Adrenal gland (tissue), 12 donors: ENCODE results near the gene DLGAP3. TPM values are rescaled to one million over a fixed set of nuclear protein-coding genes. Genes with fewer than 3 reads are reported as not detected.

ENCODE experiments used
- DNase-seq, 7 donors: peaks; one replicate each; pipeline ENCODE4 v3.0.0-alpha.2; 2019 to 2020
- H3K27ac ChIP-seq, 5 donors: fragments of 200-600 bp; sonication (generic) in 4 of 5; 1 replicate in 3 of 5; 2 replicates in 2 of 5; pipeline versions ENCODE4 v1.5.1 to v1.8.0; 2016 to 2020; ENCODE audit warnings: mild to moderate bottlenecking in 1 of 5
- H3K27me3 ChIP-seq: fragments of 200-600 bp; 2 replicates; pipeline ENCODE4 v1.8.0; 2021
- H3K36me3 ChIP-seq, 2 donors: fragments of 200-600 bp; replicated peaks in 1 of 2; 1 replicate in 1 of 2; 2 replicates in 1 of 2; pipeline versions ENCODE4 v1.5.1 to v1.8.0; 2018 to 2022
- H3K4me1 ChIP-seq, 2 donors: fragments of 200-600 bp; replicated peaks in 1 of 2; 1 replicate in 1 of 2; 2 replicates in 1 of 2; pipeline versions ENCODE4 v1.5.1 to v1.8.0; 2018 to 2021
- H3K4me3 ChIP-seq, 4 donors: fragments of 200-600 bp; sonication (generic) in 3 of 4; one replicate each; pipeline ENCODE4 v1.5.1; 2016 to 2018
- H3K9me3 ChIP-seq, 3 donors: fragments of 200-600 bp; sonication (generic) in 1 of 3; replicated peaks in 1 of 3; 1 replicate in 2 of 3; 2 replicates in 1 of 3; pipeline versions ENCODE4 v1.5.1 to v1.8.0; 2016 to 2021
- CTCF ChIP-seq, 6 experiments: fragments of 450-650 bp in 4 of 6; fragments of 200-600 bp in 2 of 6; sonication (generic) in 1 of 6; IDR thresholded peaks; 1 replicate in 5 of 6; 2 replicates in 1 of 6; pipeline versions ENCODE4 v1.5.1 to v1.8.0; 2016 to 2021; ENCODE audit warnings: antibody characterized with exemption in 6 of 6, mild to moderate bottlenecking in 2 of 6, moderate library complexity in 1 of 6
- POLR2A ChIP-seq, 2 donors: fragments of 450-650 bp; IDR thresholded peaks; one replicate each; pipeline ENCODE4 v1.6.1; 2017; ENCODE audit warnings: antibody characterized with exemption in 2 of 2, mild to moderate bottlenecking in 2 of 2, moderate library complexity in 1 of 2
- WGBS, 4 donors: extraction: QIAGEN DNeasy Blood & Tissue Kit in 2 of 4; methylation state at CpG; one replicate each; pipeline versions ENCODE4 v1.1.5 to v1.1.7; 2013 to 2017; 5-methylcytosine and 5-hydroxymethylcytosine counted together
- intact Hi-C, 2 donors: fragments of 100-400 bp; cut with DNase I; formaldehyde crosslinking; loops; one replicate each; pipeline versions ENCODE4 v1.14.1 to v1.15.0; 2022 to 2023
- polyA plus RNA-seq, 3 donors: library from polyadenylated mRNA; stranded (reverse); fragments of 200-250 nt in 2 of 3; fragments of 350-450 nt in 1 of 3; fragmentation: Illumina TruSeq in 1 of 3; extraction: RNeasy Lipid Tissue Mini Kit (QIAGEN cat#74804) in 1 of 3; gene quantifications; one replicate each; pipeline ENCODE4 v1.2.3, GENCODE V29; 2013 to 2014
- total RNA-seq, 9 donors: library from RNA; depleted of rRNA in 4 of 9; stranded (reverse); fragments of >200 nt in 4 of 9; fragments of 120-200 nt in 1 of 9; fragmentation: NEBNext Ultra II Directional in 1 of 9; extraction: Animal tissue kit (Norgen Biotek cat#: 25700) in 1 of 9; gene quantifications; one replicate each; pipeline versions ENCODE4 v1.1.0 to v1.2.4, GENCODE V29; 2013 to 2023
- donor health status: healthy with polysubstance abuse.
- donor health status: Bipolar disorder and iron deficiency.
- donor health status: DM: yes; HTN: yes; CAD: no.
- donor health status: DM: no; HTN: no; CAD: no.
- donor health status: DM: no; HTN: no; CAD: no.
- donor health status: DM: yes; HTN: yes; CAD: no.

Gene DLGAP3
- total and polyA plus RNA-seq, 12 donors = 0.13 to 1.6 (median 0.47) TPM

- Histone ChIP-seq H3K27ac (peak overlapping the region in 1 of 5 donors; percentile 59), H3K27me3 (no peaks in the 10 kb centered on the region), H3K9me3 (no peaks in the 10 kb centered on the region), H3K4me1 (peaks cover under 1 to 43% of the 10 kb centered on the region in 2 donors), H3K4me3 (no peak overlapping the region), H3K36me3 (no peaks in the 10 kb centered on the region)
- 45 to 59% (median 57%) methylated on average over 3 of the region's 3 CpGs for WGBS, 4 donors
- intact Hi-C loops = no loop called here
- no peak for TF ChIP-seq POLR2A (IDR thresholded peaks at IDR 0.05)
- TF ChIP-seq CTCF (IDR thresholded peaks at IDR 0.05) = no peak
- DNase-seq = peak in 1 of 7 donors; percentile 30
These were observed 87.4 kb downstream of the DLGAP3 start for GRCh38 chr1:34842073-34842472.

- DNase-seq = peak in 2 of 7 donors; percentile 14 to 27
- Histone ChIP-seq H3K36me3 (no peaks in the 10 kb centered on the region), H3K27me3 (no peaks in the 10 kb centered on the region), H3K27ac (no peak overlapping the region), H3K9me3 (no peaks in the 10 kb centered on the region), H3K4me1 (peaks cover 0 to 36% of the 10 kb centered on the region in 2 donors), H3K4me3 (no peak overlapping the region)
- 71 to 100% (median 90%) methylated on average over 1 to 3 of the region's 3 CpGs for WGBS, 4 donors
- TF ChIP-seq CTCF (IDR thresholded peaks at IDR 0.05) = no peak
- no peak for TF ChIP-seq POLR2A (IDR thresholded peaks at IDR 0.05)
- intact Hi-C loops = no loop called here
These were observed 89.0 kb downstream of the DLGAP3 start for GRCh38 chr1:34840426-34840825.

- peak in 2 of 7 donors; percentile 12 to 44 for DNase-seq
- no peaks in the 10 kb centered on the region for H3K36me3 ChIP-seq
- intact Hi-C loops = no loop called here
- no peaks in the 10 kb centered on the region for H3K27me3 ChIP-seq
- H3K4me1 ChIP-seq = peaks cover 0 to 29% of the 10 kb centered on the region in 2 donors
- 73 to 86% (median 77%) methylated on average over 14 of the region's 14 CpGs for WGBS, 4 donors
- no peak for TF ChIP-seq POLR2A (IDR thresholded peaks at IDR 0.05)
- no peak for TF ChIP-seq CTCF (IDR thresholded peaks at IDR 0.05)
- no peak overlapping the region for H3K4me3 ChIP-seq
- H3K9me3 ChIP-seq = no peaks in the 10 kb centered on the region
- no peak overlapping the region for H3K27ac ChIP-seq
These were observed 89.7 kb downstream of the DLGAP3 start for GRCh38 chr1:34839526-34840305.

- 72 to 95% (median 80%) methylated on average over 1 of the region's 1 CpG for WGBS, 4 donors
- intact Hi-C loops = no loop called here
- TF ChIP-seq CTCF (IDR thresholded peaks at IDR 0.05) (no peak), POLR2A (IDR thresholded peaks at IDR 0.05) (no peak)
- no peak for DNase-seq
- Histone ChIP-seq H3K27me3 (no peaks in the 10 kb centered on the region), H3K9me3 (no peaks in the 10 kb centered on the region), H3K4me1 (peaks cover 0 to 10% of the 10 kb centered on the region in 2 donors), H3K36me3 (no peaks in the 10 kb centered on the region), H3K4me3 (no peak overlapping the region), H3K27ac (no peak overlapping the region)
These were observed 95.7 kb downstream of the DLGAP3 start for GRCh38 chr1:34833711-34834110.
